GM19438 (cell line): ENCODE results near the gene NUBP2.

Source experiments
- ATAC-seq: cut with Tn5 transposase; IDR thresholded peaks from one replicate; pipeline ENCODE4 v1.9.1; 2021; ENCODE audit warnings: low read depth; ENCODE audit not compliant: unreplicated experiment

NUBP2 gene

GRCh38 chr16:1784977-1785845 lies 2.5 kb downstream of the NUBP2 start:
- ATAC-seq, result no peak

GRCh38 chr16:1785846-1786170 lies 3.0 kb downstream of the NUBP2 start:
- ATAC-seq, result no peak

GRCh38 chr16:1786242-1787055 lies 3.7 kb downstream of the NUBP2 start:
- ATAC-seq, result no peak

GRCh38 chr16:1787056-1787321 lies 4.2 kb downstream of the NUBP2 start:
- ATAC-seq, result no peak

- ATAC-seq, result no peak
These were observed 4.7 kb downstream of the NUBP2 start for GRCh38 chr16:1787322-1788094.

- ATAC-seq, result no peak
These were observed 5.4 kb downstream of the NUBP2 start for GRCh38 chr16:1788095-1788707.

- no peak for ATAC-seq
These were observed 5.9 kb downstream of the NUBP2 start for GRCh38 chr16:1788708-1789100.

GRCh38 chr16:1789643-1790045 lies 6.9 kb downstream of the NUBP2 start:
- ATAC-seq, result no peak

GRCh38 chr16:1790261-1790610 lies 7.5 kb downstream of the NUBP2 start:
- no peak for ATAC-seq

- no peak for ATAC-seq
These were observed 8.0 kb downstream of the NUBP2 start for GRCh38 chr16:1790611-1791255.

- no peak for ATAC-seq
These were observed 8.6 kb downstream of the NUBP2 start for GRCh38 chr16:1791256-1791942.

- ATAC-seq, result no peak
These were observed 9.4 kb downstream of the NUBP2 start for GRCh38 chr16:1791943-1792812.

- ATAC-seq, result no peak
These were observed 10.2 kb downstream of the NUBP2 start for GRCh38 chr16:1792836-1793577.

GRCh38 chr16:1793578-1794220 lies 10.9 kb downstream of the NUBP2 start, which contains the start of gene IGFALS:
TSS of gene IGFALS (minus strand) at chr16:1793705. CDS start at chr16:1793652, 53 bp downstream.
- ATAC-seq, result no peak

GRCh38 chr16:1794221-1794871 lies 11.6 kb downstream of the NUBP2 start:
- no peak for ATAC-seq

- no peak for ATAC-seq
These were observed 12.3 kb downstream of the NUBP2 start for GRCh38 chr16:1794908-1795666.
